GM12878 (cell line): ENCODE results near the gene CSMD2.

Source experiments
- CTCF ChIP-seq, 3 experiments: IDR thresholded peaks in 2 of 3; conservative IDR thresholded peaks in 1 of 3; 2 replicates each; pipeline ENCODE4 v1.5.1; 2011; ENCODE audit warnings: low read depth in 3 of 3, low read length in 3 of 3, mild to moderate bottlenecking in 3 of 3, control low read depth in 2 of 3, moderate library complexity in 2 of 3, inconsistent platforms in 1 of 3, mixed read lengths in 1 of 3; ENCODE audit not compliant: control insufficient read depth in 2 of 3, insufficient read depth in 1 of 3; ENCODE audit errors: extremely low read depth in 1 of 3
- ELK1 ChIP-seq: IDR thresholded peaks from 2 replicates; pipeline ENCODE4 v1.6.1; 2012; ENCODE audit warnings: low read depth, low read length, improper control_type of control experiment
- EP300 ChIP-seq, 2 experiments: fragments of 150-350 bp in 1 of 2; IDR thresholded peaks; 2 replicates each; pipeline ENCODE4 v1.6.1; 2011 to 2012; ENCODE audit warnings: low read depth in 2 of 2, low read length in 2 of 2, borderline replicate concordance in 1 of 2, improper control_type of control experiment in 1 of 2, inconsistent platforms in 1 of 2; ENCODE audit not compliant: control insufficient read depth in 1 of 2
- HDGF ChIP-seq: fragments of 450-650 bp; IDR thresholded peaks from 2 replicates; pipeline ENCODE4 v1.6.1; 2016; ENCODE audit warnings: antibody characterized with exemption
- IRF3 ChIP-seq: fragments of 450-650 bp; IDR thresholded peaks from 2 replicates; pipeline ENCODE4 v1.6.1; 2014; ENCODE audit warnings: mild to moderate bottlenecking
- PAX8 ChIP-seq: fragments of 450-650 bp; IDR thresholded peaks from 2 replicates; pipeline ENCODE4 v1.6.1; 2017; ENCODE audit warnings: mild to moderate bottlenecking, moderate library complexity
- PBX3 ChIP-seq: IDR thresholded peaks from 2 replicates; pipeline ENCODE4 v1.6.1; 2011; ENCODE audit warnings: mild to moderate bottlenecking, low read depth, low read length, moderate library complexity; ENCODE audit not compliant: insufficient replicate concordance
- POLR2AphosphoS5 ChIP-seq: IDR thresholded peaks from 2 replicates; pipeline ENCODE4 v1.6.1; 2011; ENCODE audit warnings: mild to moderate bottlenecking, low read length, inconsistent platforms
- RAD21 ChIP-seq: IDR thresholded peaks from 2 replicates; pipeline ENCODE4 v1.6.1; 2011; ENCODE audit warnings: mild to moderate bottlenecking, low read depth, low read length, moderate library complexity; ENCODE audit not compliant: insufficient read depth
- RCOR1 ChIP-seq: conservative IDR thresholded peaks from 2 replicates; pipeline ENCODE4 v1.6.1; 2012; ENCODE audit warnings: low read depth, low read length, improper control_type of control experiment
- YY1 ChIP-seq: IDR thresholded peaks from 2 replicates; pipeline ENCODE4 v1.6.1; 2011; ENCODE audit warnings: low read depth, mild to moderate bottlenecking, low read length
- ZNF274 ChIP-seq: IDR thresholded peaks from one replicate; pipeline ENCODE4 v1.8.0; 2011; ENCODE audit not compliant: insufficient read length, insufficient read depth

- TF ChIP-seq ELK1 (no peak), PAX8 (no peak), ZNF274 (no peak), EP300 (IDR thresholded peaks at IDR 0.05; ENCODE audit: borderline replicate concordance in 1 of 2, control insufficient read depth in 1 of 2, low read depth in 2 of 2, low read length in 2 of 2) (no peak), PBX3 (no peak), RCOR1 (no peak), YY1 (no peak), POLR2AphosphoS5 (no peak), RAD21 (no peak), CTCF (IDR thresholded peaks at IDR 0.05 in 2 of 3, conservative IDR thresholded peaks at IDR 0.05 in 1 of 3; ENCODE audit: control insufficient read depth in 2 of 3, extremely low read depth in 1 of 3, insufficient read depth in 1 of 3, low read depth in 3 of 3, low read length in 3 of 3) (no peak), IRF3 (no peak), HDGF (no peak)
Observed at GRCh38 chr1:33815061-33815460, 350.0 kb downstream of the CSMD2 start.
